ENCODE measurements around the gene APOA1.

Gene APOA1

DNA sequence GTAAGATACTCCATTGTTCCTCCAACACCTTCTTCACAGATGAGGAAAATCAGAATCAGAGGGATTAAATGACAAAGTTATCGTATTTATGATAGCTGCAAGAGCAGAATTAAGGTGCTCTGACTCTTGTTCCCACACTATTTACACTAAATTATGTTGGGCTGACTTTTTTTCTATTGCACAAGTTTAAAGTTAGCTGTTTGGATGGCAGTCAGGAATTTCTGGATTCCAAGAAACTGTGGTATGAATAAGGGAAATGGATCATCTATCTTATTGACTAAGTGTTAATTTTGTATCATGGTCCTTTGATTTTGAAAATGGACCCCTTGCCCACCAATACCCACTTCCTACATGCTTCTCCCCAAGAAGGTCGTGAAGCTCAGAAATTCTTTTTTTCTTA, 19.9 kb upstream of the APOA1 start:
- H3K9ac ChIP-seq (ENCODE audit: low read depth, low read length) = no peak overlapping the region
- no peak overlapping the region for H3K4me3 ChIP-seq (ENCODE audit: low read length)
- H3K36me3 ChIP-seq (ENCODE audit: insufficient read depth, low read length) = peaks cover 82% of the 10 kb centered on the region
- H3K27ac ChIP-seq (ENCODE audit: low read depth, low read length) = no peak overlapping the region
- no peaks in the 10 kb centered on the region for H3K27me3 ChIP-seq (ENCODE audit: insufficient read depth, low read length)
- 100% methylated on average over 1 of the region's 2 CpGs for WGBS
- no peaks in the 10 kb centered on the region for H3K9me3 ChIP-seq (ENCODE audit: insufficient read depth, low read depth, low read length)
- no peaks in the 10 kb centered on the region for H3K4me1 ChIP-seq (ENCODE audit: insufficient read depth, low read length)

DNA sequence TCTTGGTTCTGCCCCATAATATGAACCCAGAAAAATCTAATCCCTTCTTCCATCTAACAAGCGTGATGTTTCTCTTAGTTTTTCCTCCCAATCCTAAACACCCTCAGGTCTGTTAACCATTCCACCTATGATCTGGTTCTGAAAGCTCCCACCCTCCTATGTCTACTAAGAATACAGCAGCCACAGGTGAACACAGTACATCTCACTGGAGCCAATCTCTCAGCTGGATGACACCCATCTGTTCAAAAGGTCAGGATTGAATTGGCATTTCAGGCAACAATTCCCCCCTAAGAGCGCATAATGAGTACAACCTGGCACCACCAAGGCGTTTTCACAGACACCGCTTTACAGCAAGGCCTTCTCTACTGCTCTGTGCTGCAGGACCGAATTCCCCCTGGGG, 19.0 kb upstream of the APOA1 start:
- no peak overlapping the region for H3K4me3 ChIP-seq (ENCODE audit: low read length)
- H3K27me3 ChIP-seq (ENCODE audit: insufficient read depth, low read length) = no peaks in the 10 kb centered on the region
- 84% methylated on average over 5 of the region's 5 CpGs for WGBS
- no peaks in the 10 kb centered on the region for H3K9me3 ChIP-seq (ENCODE audit: insufficient read depth, low read depth, low read length)
- no peak overlapping the region for H3K9ac ChIP-seq (ENCODE audit: low read depth, low read length)
- peaks cover 73% of the 10 kb centered on the region for H3K36me3 ChIP-seq (ENCODE audit: insufficient read depth, low read length)
- no peak overlapping the region for H3K27ac ChIP-seq (ENCODE audit: low read depth, low read length)
- no peaks in the 10 kb centered on the region for H3K4me1 ChIP-seq (ENCODE audit: insufficient read depth, low read length)

DNA sequence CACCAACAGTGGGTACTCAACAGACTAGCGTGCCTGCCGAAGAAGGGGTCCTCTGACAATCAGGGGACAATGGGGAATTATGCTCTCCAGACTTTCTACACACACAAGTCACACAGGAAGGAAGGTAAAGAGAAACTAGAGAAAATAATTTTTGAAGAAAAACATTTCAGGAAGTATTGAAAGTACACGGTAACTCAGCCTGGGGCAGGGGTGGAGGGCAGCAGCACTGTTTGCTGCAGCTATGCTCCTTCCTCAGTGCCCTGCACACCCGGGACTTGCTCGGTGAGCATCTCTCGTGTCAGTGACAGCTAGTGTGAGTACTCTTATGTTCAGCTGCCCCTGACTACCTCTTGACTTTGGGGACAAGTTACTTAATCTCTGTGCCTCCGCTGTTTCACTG, 18.0 kb upstream of the APOA1 start:
- no peak overlapping the region for H3K4me3 ChIP-seq (ENCODE audit: low read length)
- no peak overlapping the region for H3K27ac ChIP-seq (ENCODE audit: low read depth, low read length)
- peaks cover 63% of the 10 kb centered on the region for H3K36me3 ChIP-seq (ENCODE audit: insufficient read depth, low read length)
- no peak overlapping the region for H3K9ac ChIP-seq (ENCODE audit: low read depth, low read length)
- H3K4me1 ChIP-seq (ENCODE audit: insufficient read depth, low read length) = no peaks in the 10 kb centered on the region
- WGBS = 95% methylated on average over 7 of the region's 7 CpGs
- no peaks in the 10 kb centered on the region for H3K9me3 ChIP-seq (ENCODE audit: insufficient read depth, low read depth, low read length)
- H3K27me3 ChIP-seq (ENCODE audit: insufficient read depth, low read length) = no peaks in the 10 kb centered on the region

DNA sequence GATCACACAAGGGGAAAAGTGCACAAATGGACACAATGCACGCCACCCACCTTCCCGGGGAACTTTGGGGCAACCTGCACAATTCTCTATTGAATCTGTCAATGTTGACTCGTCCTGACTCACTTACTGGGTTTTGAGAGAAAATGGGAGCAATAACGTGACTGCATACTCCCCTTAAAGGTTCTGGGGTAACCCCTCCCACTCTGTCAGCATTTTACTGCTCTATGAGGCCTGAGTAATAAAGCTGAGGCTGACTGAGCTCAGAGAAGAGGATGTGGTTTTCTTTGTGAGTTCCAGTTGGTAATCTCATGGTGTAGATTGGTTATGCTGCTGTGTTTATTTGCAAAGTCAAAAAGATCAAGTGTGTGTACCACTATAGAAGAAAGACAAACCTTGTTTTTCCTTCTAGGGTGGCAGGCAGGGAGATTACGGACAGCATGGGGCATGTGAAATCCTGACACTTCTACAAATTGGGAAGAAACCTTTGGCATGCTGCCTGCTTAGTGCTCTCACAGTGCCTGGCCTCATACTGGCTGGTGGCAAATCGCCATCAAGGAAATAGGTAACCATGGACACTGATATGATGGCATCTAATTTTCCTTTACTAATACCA, 16.1 kb upstream of the APOA1 start:
- Histone ChIP-seq H3K36me3 (ENCODE audit: insufficient read depth, low read length) (peaks cover 57% of the 10 kb centered on the region), H3K9ac (ENCODE audit: low read depth, low read length) (no peak overlapping the region), H3K27ac (ENCODE audit: low read depth, low read length) (no peak overlapping the region), H3K27me3 (ENCODE audit: insufficient read depth, low read length) (no peaks in the 10 kb centered on the region), H3K4me1 (ENCODE audit: insufficient read depth, low read length) (no peaks in the 10 kb centered on the region), H3K4me3 (ENCODE audit: low read length) (no peak overlapping the region), H3K9me3 (ENCODE audit: insufficient read depth, low read depth, low read length) (no peaks in the 10 kb centered on the region)
- 92% methylated on average over 6 of the region's 6 CpGs for WGBS

DNA sequence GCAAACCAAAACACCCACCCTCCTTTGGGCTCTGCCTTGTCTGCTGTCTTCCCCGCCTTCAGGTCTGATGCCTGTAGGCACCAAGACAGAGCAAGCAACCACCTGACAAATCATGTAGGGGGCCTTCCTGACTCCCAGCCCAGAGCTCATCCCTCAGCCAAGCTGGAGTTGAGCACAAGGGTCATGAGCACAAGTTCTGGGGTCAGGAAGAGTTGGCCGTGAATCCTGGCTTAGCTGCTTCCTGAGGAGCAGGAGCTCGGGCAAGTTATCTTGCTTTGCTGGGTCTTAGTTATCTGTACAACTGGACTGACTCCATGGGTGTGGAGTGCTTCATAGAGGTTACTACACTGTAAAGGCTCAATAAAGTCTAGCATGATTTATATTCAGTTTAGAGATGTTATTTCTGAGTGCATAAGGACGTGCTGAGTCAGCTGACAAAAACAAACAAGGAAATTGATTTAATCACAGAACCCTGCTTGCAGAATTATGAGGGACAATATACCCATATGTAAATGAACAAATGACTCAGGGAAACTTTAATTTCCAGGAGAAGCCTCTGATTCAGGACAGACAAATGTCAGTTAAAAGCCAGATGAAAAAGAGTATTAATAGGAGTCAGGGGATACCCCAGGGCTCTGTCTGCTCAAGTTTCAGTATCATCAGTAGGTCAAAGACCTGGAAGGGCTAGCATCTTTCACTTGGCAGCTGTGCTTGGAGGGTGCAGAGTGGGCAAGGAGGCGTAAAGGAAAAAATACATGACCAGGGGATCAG, 15.0 kb upstream of the APOA1 start:
- 89% methylated on average over 5 of the region's 5 CpGs for WGBS

DNA sequence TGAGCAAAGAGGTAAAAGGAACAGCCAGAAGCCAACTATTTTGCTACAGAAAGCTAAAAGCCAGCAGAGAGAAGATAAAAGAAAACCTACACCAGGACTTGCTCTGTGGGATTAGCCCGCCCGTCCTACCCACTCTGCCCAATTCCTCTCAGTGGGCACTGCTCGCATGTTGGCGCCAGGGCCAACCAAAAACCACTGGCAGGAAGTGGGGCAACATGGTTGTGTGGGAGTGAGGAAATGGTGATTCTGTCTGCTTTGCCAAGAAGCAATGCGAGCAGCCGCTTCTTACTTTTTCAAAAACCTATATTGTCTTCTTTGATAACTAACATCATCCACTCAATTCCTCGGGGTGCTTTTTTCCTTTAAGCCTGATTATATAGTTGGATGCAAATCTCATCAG, 14.2 kb upstream of the APOA1 start:
- Histone ChIP-seq H3K4me1 (ENCODE audit: insufficient read depth, low read length) (no peaks in the 10 kb centered on the region), H3K27me3 (ENCODE audit: insufficient read depth, low read length) (no peaks in the 10 kb centered on the region), H3K36me3 (ENCODE audit: insufficient read depth, low read length) (peaks cover 53% of the 10 kb centered on the region), H3K9ac (ENCODE audit: low read depth, low read length) (no peak overlapping the region), H3K27ac (ENCODE audit: low read depth, low read length) (no peak overlapping the region), H3K4me3 (ENCODE audit: low read length) (no peak overlapping the region), H3K9me3 (ENCODE audit: insufficient read depth, low read depth, low read length) (no peaks in the 10 kb centered on the region)
- WGBS = 98% methylated on average over 5 of the region's 7 CpGs

More for the DNA sequence above, 15.0 kb upstream of the APOA1 start:
- H3K9me3 ChIP-seq (ENCODE audit: insufficient read depth, low read depth, low read length) = no peaks in the 10 kb centered on the region
- H3K36me3 ChIP-seq (ENCODE audit: insufficient read depth, low read length) = peaks cover 53% of the 10 kb centered on the region
- no peak overlapping the region for H3K4me3 ChIP-seq (ENCODE audit: low read length)
- no peaks in the 10 kb centered on the region for H3K27me3 ChIP-seq (ENCODE audit: insufficient read depth, low read length)
- no peak overlapping the region for H3K9ac ChIP-seq (ENCODE audit: low read depth, low read length)
- H3K4me1 ChIP-seq (ENCODE audit: insufficient read depth, low read length) = no peaks in the 10 kb centered on the region
- no peak overlapping the region for H3K27ac ChIP-seq (ENCODE audit: low read depth, low read length)

DNA sequence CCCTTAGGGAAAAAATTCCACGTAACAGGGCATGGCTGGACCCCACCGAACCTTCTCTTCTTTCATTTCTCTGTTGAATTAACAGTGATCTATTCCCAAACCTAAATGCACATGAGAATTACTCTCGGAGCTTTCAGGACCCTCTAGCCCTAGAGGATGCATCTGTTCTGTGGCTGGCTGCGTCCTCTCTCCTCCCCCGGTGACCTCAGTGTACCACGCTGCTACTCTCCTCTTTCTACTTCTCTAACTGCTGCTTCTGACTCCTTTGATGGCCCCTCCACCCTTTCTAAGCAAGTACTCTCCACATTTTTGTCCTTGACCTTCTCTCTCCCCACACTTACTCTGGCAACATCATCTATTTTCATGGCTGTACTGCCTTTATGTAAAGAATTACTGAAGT, 12.1 kb upstream of the APOA1 start:
- peaks cover 62% of the 10 kb centered on the region for H3K36me3 ChIP-seq (ENCODE audit: insufficient read depth, low read length)
- no peaks in the 10 kb centered on the region for H3K9me3 ChIP-seq (ENCODE audit: insufficient read depth, low read depth, low read length)
- WGBS = 92% methylated on average over 6 of the region's 6 CpGs
- no peaks in the 10 kb centered on the region for H3K27me3 ChIP-seq (ENCODE audit: insufficient read depth, low read length)
- no peak overlapping the region for H3K9ac ChIP-seq (ENCODE audit: low read depth, low read length)
- no peaks in the 10 kb centered on the region for H3K4me1 ChIP-seq (ENCODE audit: insufficient read depth, low read length)
- no peak overlapping the region for H3K27ac ChIP-seq (ENCODE audit: low read depth, low read length)
- no peak overlapping the region for H3K4me3 ChIP-seq (ENCODE audit: low read length)

DNA sequence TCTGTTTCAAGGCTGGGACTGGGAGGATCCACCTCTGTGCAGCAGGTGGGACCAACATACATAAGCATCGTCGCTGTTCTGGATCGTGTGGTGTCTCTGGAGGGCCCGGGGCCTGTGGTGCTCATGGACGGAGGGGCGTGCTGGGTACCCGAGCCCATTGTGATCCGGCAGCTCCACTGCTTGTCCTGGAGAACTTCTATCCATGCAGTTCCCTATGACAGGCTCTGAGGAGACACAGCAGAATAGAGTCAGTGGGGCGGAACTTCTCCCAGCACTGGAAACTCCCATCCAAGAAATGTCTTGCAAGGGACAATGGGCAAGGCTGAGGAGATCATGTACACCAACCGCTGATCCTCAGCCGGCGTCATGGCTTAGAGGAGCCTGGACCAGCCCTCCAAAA, 11.6 kb upstream of the APOA1 start:
- H3K9me3 ChIP-seq (ENCODE audit: insufficient read depth, low read depth, low read length) = no peaks in the 10 kb centered on the region
- WGBS = 97% methylated on average over 12 of the region's 12 CpGs
- no peak overlapping the region for H3K4me3 ChIP-seq (ENCODE audit: low read length)
- H3K9ac ChIP-seq (ENCODE audit: low read depth, low read length) = no peak overlapping the region
- H3K36me3 ChIP-seq (ENCODE audit: insufficient read depth, low read length) = peaks cover 60% of the 10 kb centered on the region
- no peak overlapping the region for H3K27ac ChIP-seq (ENCODE audit: low read depth, low read length)
- H3K27me3 ChIP-seq (ENCODE audit: insufficient read depth, low read length) = no peaks in the 10 kb centered on the region
- H3K4me1 ChIP-seq (ENCODE audit: insufficient read depth, low read length) = no peaks in the 10 kb centered on the region

DNA sequence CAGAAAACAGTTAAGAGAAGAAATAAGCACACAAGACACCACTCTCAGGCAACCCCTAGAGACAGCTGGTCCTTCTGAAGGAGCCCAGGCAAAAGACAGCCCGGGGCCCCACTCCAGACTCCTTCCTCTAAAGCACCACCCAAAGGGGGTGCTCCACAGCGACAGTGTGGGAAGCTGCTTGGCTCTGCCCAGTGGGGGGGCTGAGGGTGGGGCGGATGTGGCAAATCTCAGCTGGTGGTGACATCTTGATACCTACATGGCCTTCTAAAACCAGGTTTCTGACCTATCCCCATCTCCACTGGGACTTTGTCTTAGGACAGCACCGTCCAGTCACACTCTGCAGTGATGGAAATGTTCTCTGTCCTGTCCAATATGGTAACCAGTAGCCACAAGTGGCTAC, 10.2 kb upstream of the APOA1 start:
- Histone ChIP-seq H3K9ac (ENCODE audit: low read depth, low read length) (no peak overlapping the region), H3K27me3 (ENCODE audit: insufficient read depth, low read length) (no peaks in the 10 kb centered on the region), H3K4me1 (ENCODE audit: insufficient read depth, low read length) (no peaks in the 10 kb centered on the region), H3K27ac (ENCODE audit: low read depth, low read length) (no peak overlapping the region), H3K4me3 (ENCODE audit: low read length) (no peak overlapping the region), H3K36me3 (ENCODE audit: insufficient read depth, low read length) (peaks cover 59% of the 10 kb centered on the region), H3K9me3 (ENCODE audit: insufficient read depth, low read depth, low read length) (no peaks in the 10 kb centered on the region)
- 98% methylated on average over 4 of the region's 4 CpGs for WGBS

DNA sequence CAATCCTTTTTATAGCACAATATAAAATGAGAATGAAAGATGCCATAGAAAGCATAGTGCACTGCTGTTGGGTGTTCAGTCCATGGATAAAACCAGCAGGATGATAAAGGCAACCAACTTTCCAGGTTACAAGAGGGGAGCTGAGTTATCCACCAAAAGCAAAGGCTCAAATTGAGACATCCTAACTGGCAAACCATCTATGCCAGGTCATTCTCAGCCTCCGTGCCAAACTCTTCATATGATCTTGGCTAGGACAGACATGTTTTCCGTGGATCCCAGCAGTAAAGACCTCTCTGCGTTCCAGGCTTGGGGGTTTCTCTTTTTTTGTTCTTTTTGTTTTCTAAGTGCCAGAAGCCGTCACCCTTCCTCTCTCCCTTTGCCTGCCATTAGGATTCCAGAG, 7.3 kb upstream of the APOA1 start:
- WGBS = 97% methylated on average over 4 of the region's 4 CpGs
- no peaks in the 10 kb centered on the region for H3K27me3 ChIP-seq (ENCODE audit: insufficient read depth, low read length)
- no peaks in the 10 kb centered on the region for H3K9me3 ChIP-seq (ENCODE audit: insufficient read depth, low read depth, low read length)
- no peak overlapping the region for H3K9ac ChIP-seq (ENCODE audit: low read depth, low read length)
- H3K36me3 ChIP-seq (ENCODE audit: insufficient read depth, low read length) = peaks cover 59% of the 10 kb centered on the region
- no peak overlapping the region for H3K4me3 ChIP-seq (ENCODE audit: low read length)
- H3K27ac ChIP-seq (ENCODE audit: low read depth, low read length) = no peak overlapping the region
- H3K4me1 ChIP-seq (ENCODE audit: insufficient read depth, low read length) = no peaks in the 10 kb centered on the region

DNA sequence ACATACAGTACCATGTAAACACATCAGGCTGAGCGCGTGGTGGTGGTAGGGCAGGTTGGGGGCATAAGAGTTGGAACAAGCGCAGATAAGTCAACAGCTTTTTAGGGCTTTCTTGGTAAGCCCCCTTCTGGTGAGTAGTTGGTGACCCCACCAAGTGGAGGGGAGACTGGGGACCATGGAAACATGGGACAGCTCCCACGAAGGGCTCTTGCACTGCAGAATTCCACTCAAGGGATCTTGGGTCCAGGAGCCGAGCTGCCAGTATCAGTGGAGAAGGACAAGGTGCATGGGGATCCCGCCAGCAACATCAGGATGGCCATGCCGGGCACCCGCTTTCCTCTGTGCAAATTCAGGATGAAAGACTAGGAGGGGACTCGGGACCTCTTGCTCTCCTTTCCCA, 6.2 kb upstream of the APOA1 start:
- H3K27ac ChIP-seq (ENCODE audit: low read depth, low read length) = no peak overlapping the region

More for the DNA sequence above, 6.2 kb upstream of the APOA1 start:
- peaks cover 50% of the 10 kb centered on the region for H3K36me3 ChIP-seq (ENCODE audit: insufficient read depth, low read length)
- no peaks in the 10 kb centered on the region for H3K27me3 ChIP-seq (ENCODE audit: insufficient read depth, low read length)
- H3K9ac ChIP-seq (ENCODE audit: low read depth, low read length) = no peak overlapping the region
- no peaks in the 10 kb centered on the region for H3K9me3 ChIP-seq (ENCODE audit: insufficient read depth, low read depth, low read length)
- H3K4me1 ChIP-seq (ENCODE audit: insufficient read depth, low read length) = no peaks in the 10 kb centered on the region
- 90% methylated on average over 9 of the region's 9 CpGs for WGBS
- no peak overlapping the region for H3K4me3 ChIP-seq (ENCODE audit: low read length)
